NCI-H446 (cell line): ENCODE measurements around the gene STAT4.

ENCODE experiments used
- DNase-seq, 2 experiments: peaks; one replicate each; lab custom pipeline; 2025; lab: John Stamatoyannopoulos, UW

Gene STAT4

GRCh38 chr2:191176305-191176704 lies 25.5 kb upstream of the STAT4 start:
- DNase-seq, result no peak

DNA sequence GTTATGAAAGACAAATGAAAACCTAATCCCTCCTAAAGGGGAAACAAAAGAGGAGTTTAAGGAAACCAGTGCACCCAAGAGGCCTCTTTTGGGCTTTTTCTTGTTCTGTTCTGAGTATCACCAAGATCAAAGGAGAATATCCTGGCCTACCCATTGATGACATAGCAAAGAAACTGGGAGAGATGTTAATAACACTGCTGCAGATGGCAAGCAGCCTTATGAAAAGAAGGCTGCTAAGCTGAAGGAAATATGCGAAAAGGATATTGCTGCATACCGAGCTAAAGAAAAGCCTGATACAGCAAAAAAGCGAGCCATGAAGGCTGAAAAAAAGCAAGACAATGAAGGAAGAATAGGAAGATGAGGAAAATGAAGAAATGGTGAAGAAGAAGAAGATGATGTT lies 23.6 kb upstream of the STAT4 start:
- no peak for DNase-seq

DNA sequence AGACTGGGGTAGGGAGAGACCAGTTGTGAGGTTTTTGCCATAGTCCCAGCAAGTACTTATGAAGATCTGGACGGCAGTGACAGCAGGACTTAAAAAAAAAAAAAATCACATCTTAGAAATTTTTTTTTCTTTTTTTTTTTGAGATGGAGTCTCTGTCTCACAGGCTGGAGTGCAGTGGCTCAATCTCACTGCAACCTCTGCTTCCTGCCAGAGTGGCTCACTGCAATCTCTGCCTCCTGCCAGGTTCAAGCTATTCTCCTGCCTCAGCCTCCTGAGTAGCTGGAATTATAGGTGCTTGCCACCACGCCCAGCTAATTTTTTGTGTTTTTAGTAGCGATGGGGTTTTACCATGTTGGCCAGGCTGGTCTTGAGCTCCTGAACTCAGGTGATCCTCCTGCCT lies 22.4 kb upstream of the STAT4 start:
- no peak for DNase-seq

GRCh38 chr2:191171708-191172355 lies 21.0 kb upstream of the STAT4 start:
- DNase-seq, result peak in 1 of 2 experiments; percentile 32

DNA sequence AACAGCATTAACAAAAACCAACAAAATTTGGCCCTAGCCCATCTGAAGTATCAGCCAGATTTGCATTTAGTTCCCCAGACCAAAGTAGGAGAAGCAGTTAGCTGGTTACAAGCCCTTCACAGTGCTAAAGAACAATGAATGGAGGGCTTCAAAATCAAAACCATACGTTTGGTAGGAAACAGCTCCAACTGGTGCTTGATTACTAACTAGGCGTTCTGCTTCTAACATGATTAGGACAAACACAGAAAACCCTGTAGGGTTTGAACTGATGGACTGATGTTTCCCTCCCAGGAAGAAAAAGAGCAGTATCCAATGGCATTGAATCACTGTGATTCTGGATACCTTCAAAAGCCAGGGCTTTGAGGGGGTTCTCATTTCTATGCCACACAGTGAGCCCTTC lies 20.5 kb upstream of the STAT4 start:
- no peak for DNase-seq

GRCh38 chr2:191170773-191171172 lies 20.0 kb upstream of the STAT4 start:
- no peak for DNase-seq

- DNase-seq, result no peak
Measured at GRCh38 chr2:191170301-191170636, 19.5 kb upstream of the STAT4 start.

DNA sequence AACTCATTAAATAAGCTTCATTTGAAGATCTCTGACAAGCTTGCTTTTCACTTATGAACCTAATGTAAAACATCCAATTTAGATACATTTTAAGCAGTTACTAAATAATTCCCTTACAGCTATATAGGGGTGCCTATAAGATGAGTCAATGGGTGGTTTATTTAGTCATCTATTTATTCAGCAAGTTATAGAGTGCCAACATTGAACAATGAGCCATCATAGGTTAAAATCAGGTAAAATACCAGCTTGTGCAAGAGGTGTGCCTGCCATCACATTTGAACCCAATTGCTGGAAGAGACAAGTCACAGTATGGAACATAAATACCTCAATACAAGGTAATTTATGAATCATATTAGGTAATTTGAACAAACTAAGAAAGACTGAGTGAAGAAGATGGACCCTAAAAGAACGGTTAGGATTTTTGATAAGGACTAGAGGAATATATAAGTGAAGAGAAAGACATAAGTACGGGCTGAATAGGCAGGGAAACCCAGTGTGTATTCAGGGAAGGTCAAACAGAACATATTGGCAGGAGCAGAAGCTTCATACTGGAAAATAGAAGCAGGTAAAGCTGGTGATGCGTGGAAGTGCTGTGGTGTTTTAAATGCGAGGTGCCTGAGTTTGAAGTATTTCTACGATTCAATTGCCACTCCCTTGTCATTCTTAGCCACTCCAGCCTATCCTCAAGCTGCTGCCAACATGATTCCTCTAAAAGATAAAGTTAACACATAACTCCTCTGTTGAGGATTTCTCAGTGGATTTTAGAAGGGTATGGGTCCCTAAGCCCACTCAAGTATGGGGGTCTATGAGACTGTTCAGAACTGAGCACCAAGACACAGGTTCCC lies 18.9 kb upstream of the STAT4 start:
- no peak for DNase-seq

DNA sequence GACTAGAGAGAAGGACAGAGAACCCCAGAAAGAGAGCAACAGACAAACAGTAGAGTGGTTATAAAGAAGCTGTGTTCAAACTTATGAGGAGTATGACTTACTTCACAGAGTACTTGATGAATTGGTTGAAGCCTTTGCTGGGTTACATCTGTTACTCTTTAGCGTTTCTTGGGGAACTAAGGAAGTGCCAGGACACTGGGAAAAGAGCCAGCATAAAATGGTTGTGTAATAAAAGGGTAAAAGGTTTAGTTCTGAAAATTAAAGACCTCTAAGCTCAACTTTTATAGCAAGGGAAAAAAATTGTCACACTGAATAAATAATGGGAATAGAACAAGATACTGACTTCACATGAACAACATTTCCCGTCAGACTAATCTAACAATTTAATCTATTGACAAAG lies 17.0 kb upstream of the STAT4 start:
- peak in 1 of 2 experiments; percentile 42 for DNase-seq

DNA sequence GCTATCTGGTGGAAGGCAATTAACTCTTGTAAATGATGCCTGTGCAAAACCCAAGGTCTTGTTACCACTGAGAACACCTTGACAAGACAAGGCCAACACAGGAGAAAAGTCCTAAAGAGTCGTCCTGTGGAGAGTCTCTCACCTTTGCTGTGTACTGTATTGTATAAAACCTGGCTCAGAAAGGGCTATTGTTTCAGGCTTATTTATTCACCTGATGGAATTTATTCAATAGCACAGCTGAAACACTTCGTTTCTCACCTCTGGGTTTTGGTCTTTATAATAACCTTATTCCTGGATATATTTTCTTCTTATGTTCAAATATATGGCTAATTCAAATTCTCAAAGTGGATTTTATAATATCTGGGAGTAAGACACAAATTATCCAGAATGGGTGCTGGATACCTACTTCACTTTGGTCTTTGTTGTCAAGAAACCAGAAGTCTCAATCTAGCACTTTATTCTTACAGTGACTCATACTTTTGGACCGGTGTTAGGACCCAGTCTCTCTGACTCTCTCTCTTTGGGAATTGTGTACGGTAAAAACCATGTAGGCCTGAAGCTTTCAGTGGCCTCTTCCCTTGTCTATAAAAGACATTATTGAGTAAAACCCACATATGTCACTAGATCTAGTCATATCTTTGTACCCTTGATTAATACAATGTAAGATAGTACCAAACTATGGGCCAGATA lies 16.1 kb upstream of the STAT4 start:
- DNase-seq, result no peak

GRCh38 chr2:191166111-191166755 lies 15.4 kb upstream of the STAT4 start:
- DNase-seq, result peak in 1 of 2 experiments; percentile 28

GRCh38 chr2:191165176-191165643 lies 14.4 kb upstream of the STAT4 start:
- peak; percentile 25 to 46 for DNase-seq

DNA sequence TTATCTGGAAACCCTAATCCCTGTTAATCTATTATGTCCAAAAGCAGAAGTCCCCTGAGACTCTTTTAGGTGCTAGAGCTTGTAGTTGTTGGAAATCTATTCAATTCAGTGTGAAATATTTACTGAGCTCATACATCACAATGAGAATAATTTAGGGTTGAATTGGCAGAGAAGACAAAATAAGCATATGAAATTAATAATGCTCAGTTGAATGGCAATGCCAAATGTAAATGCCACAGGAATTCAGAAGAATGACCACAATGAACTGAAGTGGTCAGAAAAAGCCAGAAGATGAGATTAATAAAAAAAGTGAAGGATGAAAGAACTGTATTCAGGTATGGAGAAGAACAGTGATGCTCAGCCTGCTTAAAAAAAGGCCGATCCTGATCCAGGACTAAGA lies 8.0 kb upstream of the STAT4 start:
- DNase-seq, result no peak

DNA sequence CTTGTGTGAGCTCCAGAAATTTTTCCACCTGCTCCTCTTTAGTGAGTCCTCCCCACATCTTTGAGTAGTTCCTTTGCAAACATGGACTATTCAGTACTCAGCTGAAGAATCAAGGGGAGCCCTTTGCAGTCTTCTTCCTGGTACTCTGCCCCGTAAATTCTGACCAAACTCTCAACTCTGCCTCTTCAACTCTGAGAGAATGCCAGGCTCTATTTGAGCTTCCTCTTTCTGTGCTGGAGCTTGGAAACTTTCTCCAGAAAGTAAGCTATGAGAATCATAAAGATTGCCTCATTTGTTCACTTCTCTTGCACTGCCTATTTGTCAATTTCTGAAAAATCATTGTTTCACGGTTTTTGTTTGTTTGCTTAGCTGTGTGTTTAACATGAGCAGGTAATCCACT lies 7.4 kb upstream of the STAT4 start:
- no peak for DNase-seq

GRCh38 chr2:191155608-191156071 lies 4.8 kb upstream of the STAT4 start:
- peak in 1 of 2 experiments; percentile 27 for DNase-seq

GRCh38 chr2:191153716-191154115 lies 2.9 kb upstream of the STAT4 start:
- DNase-seq, result no peak

- no peak for DNase-seq
Measured at GRCh38 chr2:191152482-191153240, 1.9 kb upstream of the STAT4 start.

DNA sequence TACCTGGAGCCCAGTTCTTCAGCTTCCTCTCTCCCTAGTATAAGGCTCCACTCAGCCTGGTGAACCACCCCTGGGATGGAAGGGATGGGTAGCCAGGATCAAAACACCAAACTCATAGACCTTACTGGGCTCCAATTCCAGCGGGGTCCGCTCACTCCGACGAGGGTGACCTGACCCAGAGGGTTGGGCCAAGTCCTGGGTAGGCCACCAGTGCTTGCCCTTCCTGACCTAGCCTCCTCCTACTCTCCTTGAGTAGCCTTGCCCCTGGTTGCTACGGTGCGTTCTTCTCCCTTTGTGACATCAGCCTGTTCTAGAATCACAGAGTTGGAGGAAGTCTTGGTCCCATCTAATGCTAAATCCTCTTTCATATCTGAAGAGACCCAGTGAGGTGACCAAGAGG lies 537 bp upstream of the STAT4 start:
- DNase-seq, result no peak

- no peak for DNase-seq
Measured at GRCh38 chr2:191150230-191150599, 579 bp downstream of the STAT4 start.

- no peak for DNase-seq
Measured at GRCh38 chr2:191149391-191149790, 1.4 kb downstream of the STAT4 start.

- no peak for DNase-seq
Measured at GRCh38 chr2:191148791-191149190, 2.0 kb downstream of the STAT4 start.

GRCh38 chr2:191148281-191148680 lies 2.5 kb downstream of the STAT4 start:
- DNase-seq, result no peak
